Measurements from ENCODE around the gene NXPH3.

DNA sequence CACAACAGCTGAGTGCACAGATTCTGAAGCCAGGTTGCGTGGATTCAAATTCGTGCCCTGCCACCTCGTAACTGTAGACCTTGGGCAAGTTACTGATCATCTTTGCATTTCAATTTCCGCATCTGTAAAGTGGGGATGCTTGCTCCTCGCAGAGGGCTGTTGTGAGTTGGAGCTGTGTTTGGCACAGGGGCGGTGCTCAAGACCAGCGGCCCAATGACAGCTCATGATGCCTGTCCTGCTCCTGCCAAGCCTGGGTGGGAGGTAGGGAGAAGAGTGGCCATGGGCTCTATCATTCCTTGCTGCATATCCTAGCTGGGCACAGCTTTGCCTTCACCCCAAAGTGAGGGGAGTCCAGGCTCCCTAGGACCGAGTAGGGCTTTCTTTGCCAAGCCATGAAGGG, 12.6 kb downstream of the NXPH3 start:
- no peak for TF ChIP-seq POLR2A (conservative IDR thresholded peaks at IDR 0.05)
- no peak for TF ChIP-seq FOXA3 (CRISPR knock-in tag; conservative IDR thresholded peaks at IDR 0.05 in 1 of 2, IDR thresholded peaks at IDR 0.05 in 1 of 2)
- no peak for TF ChIP-seq TAF1 (IDR thresholded peaks at IDR 0.05; ENCODE audit: control insufficient read depth, extremely low read depth, insufficient read depth, low read length, severe bottlenecking)
- no peak for TF ChIP-seq MAFK (IDR thresholded peaks at IDR 0.05; ENCODE audit: low read length)
- TF ChIP-seq, protein P1, sequence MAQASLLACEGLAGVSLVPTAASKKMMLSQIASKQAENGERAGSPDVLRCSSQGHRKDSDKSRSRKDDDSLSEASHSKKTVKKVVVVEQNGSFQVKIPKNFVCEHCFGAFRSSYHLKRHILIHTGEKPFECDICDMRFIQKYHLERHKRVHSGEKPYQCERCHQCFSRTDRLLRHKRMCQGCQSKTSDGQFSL (CRISPR knock-in tag; IDR thresholded peaks at IDR 0.05): no peak
- TF ChIP-seq, protein P1 (tag; IDR thresholded peaks at IDR 0.05): no peak
- TF ChIP-seq, protein P2, sequence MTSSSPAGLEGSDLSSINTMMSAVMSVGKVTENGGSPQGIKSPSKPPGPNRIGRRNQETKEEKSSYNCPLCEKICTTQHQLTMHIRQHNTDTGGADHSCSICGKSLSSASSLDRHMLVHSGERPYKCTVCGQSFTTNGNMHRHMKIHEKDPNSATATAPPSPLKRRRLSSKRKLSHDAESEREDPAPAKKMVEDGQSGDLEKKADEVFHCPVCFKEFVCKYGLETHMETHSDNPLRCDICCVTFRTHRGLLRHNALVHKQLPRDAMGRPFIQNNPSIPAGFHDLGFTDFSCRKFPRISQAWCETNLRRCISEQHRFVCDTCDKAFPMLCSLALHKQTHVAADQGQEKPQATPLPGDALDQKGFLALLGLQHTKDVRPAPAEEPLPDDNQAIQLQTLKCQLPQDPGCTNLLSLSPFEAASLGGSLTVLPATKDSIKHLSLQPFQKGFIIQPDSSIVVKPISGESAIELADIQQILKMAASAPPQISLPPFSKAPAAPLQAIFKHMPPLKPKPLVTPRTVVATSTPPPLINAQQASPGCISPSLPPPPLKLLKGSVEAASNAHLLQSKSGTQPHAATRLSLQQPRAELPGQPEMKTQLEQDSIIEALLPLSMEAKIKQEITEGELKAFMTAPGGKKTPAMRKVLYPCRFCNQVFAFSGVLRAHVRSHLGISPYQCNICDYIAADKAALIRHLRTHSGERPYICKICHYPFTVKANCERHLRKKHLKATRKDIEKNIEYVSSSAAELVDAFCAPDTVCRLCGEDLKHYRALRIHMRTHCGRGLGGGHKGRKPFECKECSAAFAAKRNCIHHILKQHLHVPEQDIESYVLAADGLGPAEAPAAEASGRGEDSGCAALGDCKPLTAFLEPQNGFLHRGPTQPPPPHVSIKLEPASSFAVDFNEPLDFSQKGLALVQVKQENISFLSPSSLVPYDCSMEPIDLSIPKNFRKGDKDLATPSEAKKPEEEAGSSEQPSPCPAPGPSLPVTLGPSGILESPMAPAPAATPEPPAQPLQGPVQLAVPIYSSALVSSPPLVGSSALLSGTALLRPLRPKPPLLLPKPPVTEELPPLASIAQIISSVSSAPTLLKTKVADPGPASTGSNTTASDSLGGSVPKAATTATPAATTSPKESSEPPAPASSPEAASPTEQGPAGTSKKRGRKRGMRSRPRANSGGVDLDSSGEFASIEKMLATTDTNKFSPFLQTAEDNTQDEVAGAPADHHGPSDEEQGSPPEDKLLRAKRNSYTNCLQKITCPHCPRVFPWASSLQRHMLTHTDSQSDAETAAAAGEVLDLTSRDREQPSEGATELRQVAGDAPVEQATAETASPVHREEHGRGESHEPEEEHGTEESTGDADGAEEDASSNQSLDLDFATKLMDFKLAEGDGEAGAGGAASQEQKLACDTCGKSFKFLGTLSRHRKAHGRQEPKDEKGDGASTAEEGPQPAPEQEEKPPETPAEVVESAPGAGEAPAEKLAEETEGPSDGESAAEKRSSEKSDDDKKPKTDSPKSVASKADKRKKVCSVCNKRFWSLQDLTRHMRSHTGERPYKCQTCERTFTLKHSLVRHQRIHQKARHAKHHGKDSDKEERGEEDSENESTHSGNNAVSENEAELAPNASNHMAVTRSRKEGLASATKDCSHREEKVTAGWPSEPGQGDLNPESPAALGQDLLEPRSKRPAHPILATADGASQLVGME (CRISPR knock-in tag; IDR thresholded peaks at IDR 0.05): no peak
- TF ChIP-seq ZNF224 (CRISPR knock-in tag; IDR thresholded peaks at IDR 0.05): no peak
- TF ChIP-seq LEF1 (IDR thresholded peaks at IDR 0.05): no peak
- TF ChIP-seq BRF1 (IDR thresholded peaks at IDR 0.05; ENCODE audit: borderline replicate concordance, extremely low read depth, insufficient read length): no peak

Data from K562 (cell line).